ENCODE measurements around the gene PTK6. TPM values are rescaled to one million over a fixed set of nuclear protein-coding genes. Genes with fewer than 3 reads are reported as not detected.

The PTK6 gene
- total RNA-seq, 3 donors from 2014 or later (not counting 1 experiment from before 2014, with no cell fraction given), result 0.16 to 0.48 TPM; not detected in 1

DNA sequence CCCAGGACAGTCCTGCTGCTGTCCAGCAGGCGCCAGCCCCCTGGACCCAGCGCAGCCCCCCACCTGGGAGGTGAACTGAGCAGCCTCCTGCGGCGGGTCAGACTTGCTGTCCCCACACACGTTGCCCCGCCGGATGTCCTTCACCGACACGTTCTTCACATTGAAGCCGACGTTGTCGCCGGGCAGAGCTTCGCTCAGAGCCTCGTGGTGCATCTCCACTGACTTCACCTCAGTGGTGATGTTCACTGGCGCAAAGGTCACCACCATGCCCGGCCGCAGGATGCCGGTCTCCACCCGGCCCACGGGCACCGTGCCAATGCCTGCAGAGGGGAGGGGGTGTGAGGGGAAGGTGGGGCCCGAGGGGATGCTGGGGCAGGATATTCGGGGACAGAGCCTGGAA is 46.8 kb downstream of the PTK6 start:
- Histone ChIP-seq H3K27me3 (ENCODE audit: control insufficient read depth, insufficient read depth, low read length) (peaks cover 3% of the 10 kb centered on the region), H3K36me3 (ENCODE audit: control insufficient read depth, insufficient read depth, low read length) (no peaks in the 10 kb centered on the region), H3K9me3 (ENCODE audit: control insufficient read depth, insufficient read depth, low read length) (no peaks in the 10 kb centered on the region), H3K4me1 (ENCODE audit: control insufficient read depth, insufficient read depth, low read length) (no peaks in the 10 kb centered on the region), H3K27ac (ENCODE audit: low read length) (no peak overlapping the region), H3K4me3 (ENCODE audit: low read length) (no peak overlapping the region)
- ATAC-seq (no peak), DNase-seq (no peak)
- Mint-ChIP-seq H3K27me3 (ENCODE audit: low read depth in 2 of 2) (peaks cover 0 to 15% of the 10 kb centered on the region in 2 donors), H3K36me3 (no peaks in the 10 kb centered on the region), H3K4me1 (no peaks in the 10 kb centered on the region), H3K27ac (no peak overlapping the region), H3K4me3 (no peak overlapping the region), H3K9me3 (peaks cover 0 to 8% of the 10 kb centered on the region in 2 donors)
- TF ChIP-seq, protein P1, sequence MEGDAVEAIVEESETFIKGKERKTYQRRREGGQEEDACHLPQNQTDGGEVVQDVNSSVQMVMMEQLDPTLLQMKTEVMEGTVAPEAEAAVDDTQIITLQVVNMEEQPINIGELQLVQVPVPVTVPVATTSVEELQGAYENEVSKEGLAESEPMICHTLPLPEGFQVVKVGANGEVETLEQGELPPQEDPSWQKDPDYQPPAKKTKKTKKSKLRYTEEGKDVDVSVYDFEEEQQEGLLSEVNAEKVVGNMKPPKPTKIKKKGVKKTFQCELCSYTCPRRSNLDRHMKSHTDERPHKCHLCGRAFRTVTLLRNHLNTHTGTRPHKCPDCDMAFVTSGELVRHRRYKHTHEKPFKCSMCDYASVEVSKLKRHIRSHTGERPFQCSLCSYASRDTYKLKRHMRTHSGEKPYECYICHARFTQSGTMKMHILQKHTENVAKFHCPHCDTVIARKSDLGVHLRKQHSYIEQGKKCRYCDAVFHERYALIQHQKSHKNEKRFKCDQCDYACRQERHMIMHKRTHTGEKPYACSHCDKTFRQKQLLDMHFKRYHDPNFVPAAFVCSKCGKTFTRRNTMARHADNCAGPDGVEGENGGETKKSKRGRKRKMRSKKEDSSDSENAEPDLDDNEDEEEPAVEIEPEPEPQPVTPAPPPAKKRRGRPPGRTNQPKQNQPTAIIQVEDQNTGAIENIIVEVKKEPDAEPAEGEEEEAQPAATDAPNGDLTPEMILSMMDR (IDR thresholded peaks at IDR 0.05), result no peak
- intact Hi-C loops (cut with micrococcal nuclease), result no loop called here
- 83% methylated on average over 24 of the region's 24 CpGs for WGBS (ENCODE audit: insufficient coverage)

DNA sequence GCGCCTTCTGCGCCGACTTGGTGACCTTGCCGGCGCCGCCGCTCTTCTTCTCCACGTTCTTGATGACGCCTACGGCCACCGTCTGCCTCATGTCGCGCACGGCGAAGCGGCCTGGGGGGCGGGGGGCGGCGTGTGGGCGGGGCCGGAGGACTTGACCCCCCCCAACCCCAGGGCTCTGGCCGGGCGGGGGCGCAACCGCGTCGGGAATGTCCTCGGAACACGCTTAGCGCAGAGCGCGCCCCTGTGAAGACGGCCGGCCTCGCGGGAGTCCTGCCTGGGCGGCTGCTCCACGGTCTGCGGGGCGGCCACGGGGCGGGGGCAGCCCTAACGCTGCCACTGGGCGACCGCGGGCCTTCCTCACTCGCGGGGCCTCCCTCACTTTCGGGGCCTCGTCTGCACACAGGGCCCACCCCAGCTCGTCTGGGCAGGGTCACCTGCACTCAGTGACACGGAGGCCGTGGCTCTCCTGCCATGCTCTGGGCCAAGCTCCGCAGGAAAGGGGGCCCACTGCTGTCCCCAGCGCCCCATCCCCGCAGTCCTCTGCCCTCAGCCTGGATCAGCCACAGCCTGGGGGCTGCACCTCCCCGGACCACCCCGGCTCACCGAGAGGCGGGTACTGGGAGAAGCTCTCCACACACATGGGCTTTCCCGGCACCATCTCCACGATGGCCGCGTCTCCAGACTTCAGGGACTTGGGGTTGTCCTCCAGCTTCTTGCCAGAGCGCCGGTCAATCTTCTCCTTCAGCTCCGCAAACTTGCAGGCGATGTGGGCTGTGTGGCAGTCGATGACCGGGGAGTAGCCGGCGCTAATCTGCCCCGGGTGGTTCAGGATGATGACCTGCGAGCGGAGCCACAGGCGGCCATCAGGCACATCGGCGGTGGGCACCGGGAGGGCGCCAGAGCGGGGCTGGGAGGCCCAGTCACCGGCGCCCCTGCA is 48.6 kb downstream of the PTK6 start:
- intact Hi-C loops (cut with micrococcal nuclease), result no loop called here
- no peak overlapping the region for H3K4me3 Mint-ChIP-seq
- Histone ChIP-seq H3K4me3 (ENCODE audit: low read length) (no peak overlapping the region), H3K36me3 (ENCODE audit: control insufficient read depth, insufficient read depth, low read length) (no peaks in the 10 kb centered on the region), H3K4me1 (ENCODE audit: control insufficient read depth, insufficient read depth, low read length) (no peaks in the 10 kb centered on the region), H3K9me3 (ENCODE audit: control insufficient read depth, insufficient read depth, low read length) (no peaks in the 10 kb centered on the region), H3K27me3 (ENCODE audit: control insufficient read depth, insufficient read depth, low read length) (peaks cover 3% of the 10 kb centered on the region), H3K27ac (ENCODE audit: low read length) (no peak overlapping the region)
- H3K27me3 Mint-ChIP-seq (ENCODE audit: low read depth in 2 of 2), result peaks cover 0 to 18% of the 10 kb centered on the region in 2 donors
- H3K27ac Mint-ChIP-seq, result no peak overlapping the region
- peaks cover 0 to 8% of the 10 kb centered on the region in 2 donors for H3K9me3 Mint-ChIP-seq
- TF ChIP-seq, protein P1 (IDR thresholded peaks at IDR 0.05), result no peak
- no peak for ATAC-seq
- H3K4me1 Mint-ChIP-seq, result no peaks in the 10 kb centered on the region
- H3K36me3 Mint-ChIP-seq, result no peaks in the 10 kb centered on the region
- DNase-seq, result no peak
- 19% methylated on average over 83 of the region's 83 CpGs for WGBS (ENCODE audit: insufficient coverage)

DNA sequence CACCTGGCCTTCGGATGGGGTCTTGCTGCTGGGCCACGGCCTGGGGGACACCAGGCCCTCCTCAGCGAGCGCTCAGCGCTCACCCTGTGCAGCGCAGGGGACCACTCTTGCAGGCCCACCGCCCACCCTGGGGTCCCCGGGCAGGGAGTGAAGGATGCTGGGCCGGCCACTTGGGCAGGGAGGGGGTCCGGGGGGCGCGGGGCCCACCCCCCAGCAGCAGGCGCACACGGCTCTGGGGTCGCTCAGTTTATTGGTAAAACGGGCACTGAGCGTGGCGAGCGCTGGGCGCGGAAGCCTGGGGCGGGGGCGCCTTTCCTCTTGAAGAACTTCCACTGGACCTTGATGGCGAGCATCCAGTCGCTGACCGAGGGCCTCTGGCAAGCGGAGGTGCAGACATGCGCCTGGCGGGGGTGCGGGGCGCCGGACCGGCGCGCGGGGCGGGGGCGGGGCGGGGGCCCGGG is 49.4 kb downstream of the PTK6 start:
- Mint-ChIP-seq H3K27ac (no peak overlapping the region), H3K4me3 (no peak overlapping the region), H3K27me3 (ENCODE audit: low read depth in 2 of 2) (peaks cover 3 to 20% of the 10 kb centered on the region in 2 donors), H3K36me3 (no peaks in the 10 kb centered on the region), H3K9me3 (peaks cover 0 to 8% of the 10 kb centered on the region in 2 donors), H3K4me1 (no peaks in the 10 kb centered on the region)
- Histone ChIP-seq H3K9me3 (ENCODE audit: control insufficient read depth, insufficient read depth, low read length) (no peaks in the 10 kb centered on the region), H3K36me3 (ENCODE audit: control insufficient read depth, insufficient read depth, low read length) (no peaks in the 10 kb centered on the region), H3K4me3 (ENCODE audit: low read length) (no peak overlapping the region), H3K4me1 (ENCODE audit: control insufficient read depth, insufficient read depth, low read length) (no peaks in the 10 kb centered on the region), H3K27ac (ENCODE audit: low read length) (no peak overlapping the region), H3K27me3 (ENCODE audit: control insufficient read depth, insufficient read depth, low read length) (peaks cover 3% of the 10 kb centered on the region)
- TF ChIP-seq, protein P1 (IDR thresholded peaks at IDR 0.05), result no peak
- no peak for DNase-seq
- WGBS (ENCODE audit: insufficient coverage), result 18% methylated on average over 39 of the region's 40 CpGs
- no peak for ATAC-seq
- intact Hi-C loops (cut with micrococcal nuclease), result no loop called here
